ENCODE data around the gene HEATR5A. TPM values are rescaled to one million over a fixed set of nuclear protein-coding genes. Genes with fewer than 3 reads are reported as not detected.
"Not testable (repeated sequence)": the region's sequence is repeated elsewhere in the genome, so short reads cannot be mapped to it uniquely, and the experiment has no call there.

HEATR5A gene
- total and polyA plus RNA-seq, 2 experiments from 2014 or later: 25.8 to 32.5 TPM

DNA sequence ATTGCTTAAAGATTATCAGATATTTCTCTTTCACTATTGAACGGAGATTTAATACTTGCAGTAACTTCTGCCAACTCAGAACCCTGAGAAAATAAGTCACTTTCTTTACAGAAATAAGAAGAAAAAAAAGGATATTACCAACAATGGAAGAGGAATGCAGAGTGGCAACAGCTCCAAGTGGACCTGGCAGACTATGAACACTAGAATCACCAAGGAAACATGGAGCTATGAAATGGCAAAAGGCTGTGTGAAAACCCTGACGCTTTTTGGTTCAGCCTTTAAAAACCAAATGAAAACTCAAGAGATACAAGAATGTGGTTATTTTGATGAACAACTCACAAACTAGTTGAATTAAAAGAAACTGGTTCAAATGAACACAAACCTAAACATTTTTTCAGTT, 19.2 kb upstream of the HEATR5A start (continued):
- TF ChIP-seq, protein P1, sequence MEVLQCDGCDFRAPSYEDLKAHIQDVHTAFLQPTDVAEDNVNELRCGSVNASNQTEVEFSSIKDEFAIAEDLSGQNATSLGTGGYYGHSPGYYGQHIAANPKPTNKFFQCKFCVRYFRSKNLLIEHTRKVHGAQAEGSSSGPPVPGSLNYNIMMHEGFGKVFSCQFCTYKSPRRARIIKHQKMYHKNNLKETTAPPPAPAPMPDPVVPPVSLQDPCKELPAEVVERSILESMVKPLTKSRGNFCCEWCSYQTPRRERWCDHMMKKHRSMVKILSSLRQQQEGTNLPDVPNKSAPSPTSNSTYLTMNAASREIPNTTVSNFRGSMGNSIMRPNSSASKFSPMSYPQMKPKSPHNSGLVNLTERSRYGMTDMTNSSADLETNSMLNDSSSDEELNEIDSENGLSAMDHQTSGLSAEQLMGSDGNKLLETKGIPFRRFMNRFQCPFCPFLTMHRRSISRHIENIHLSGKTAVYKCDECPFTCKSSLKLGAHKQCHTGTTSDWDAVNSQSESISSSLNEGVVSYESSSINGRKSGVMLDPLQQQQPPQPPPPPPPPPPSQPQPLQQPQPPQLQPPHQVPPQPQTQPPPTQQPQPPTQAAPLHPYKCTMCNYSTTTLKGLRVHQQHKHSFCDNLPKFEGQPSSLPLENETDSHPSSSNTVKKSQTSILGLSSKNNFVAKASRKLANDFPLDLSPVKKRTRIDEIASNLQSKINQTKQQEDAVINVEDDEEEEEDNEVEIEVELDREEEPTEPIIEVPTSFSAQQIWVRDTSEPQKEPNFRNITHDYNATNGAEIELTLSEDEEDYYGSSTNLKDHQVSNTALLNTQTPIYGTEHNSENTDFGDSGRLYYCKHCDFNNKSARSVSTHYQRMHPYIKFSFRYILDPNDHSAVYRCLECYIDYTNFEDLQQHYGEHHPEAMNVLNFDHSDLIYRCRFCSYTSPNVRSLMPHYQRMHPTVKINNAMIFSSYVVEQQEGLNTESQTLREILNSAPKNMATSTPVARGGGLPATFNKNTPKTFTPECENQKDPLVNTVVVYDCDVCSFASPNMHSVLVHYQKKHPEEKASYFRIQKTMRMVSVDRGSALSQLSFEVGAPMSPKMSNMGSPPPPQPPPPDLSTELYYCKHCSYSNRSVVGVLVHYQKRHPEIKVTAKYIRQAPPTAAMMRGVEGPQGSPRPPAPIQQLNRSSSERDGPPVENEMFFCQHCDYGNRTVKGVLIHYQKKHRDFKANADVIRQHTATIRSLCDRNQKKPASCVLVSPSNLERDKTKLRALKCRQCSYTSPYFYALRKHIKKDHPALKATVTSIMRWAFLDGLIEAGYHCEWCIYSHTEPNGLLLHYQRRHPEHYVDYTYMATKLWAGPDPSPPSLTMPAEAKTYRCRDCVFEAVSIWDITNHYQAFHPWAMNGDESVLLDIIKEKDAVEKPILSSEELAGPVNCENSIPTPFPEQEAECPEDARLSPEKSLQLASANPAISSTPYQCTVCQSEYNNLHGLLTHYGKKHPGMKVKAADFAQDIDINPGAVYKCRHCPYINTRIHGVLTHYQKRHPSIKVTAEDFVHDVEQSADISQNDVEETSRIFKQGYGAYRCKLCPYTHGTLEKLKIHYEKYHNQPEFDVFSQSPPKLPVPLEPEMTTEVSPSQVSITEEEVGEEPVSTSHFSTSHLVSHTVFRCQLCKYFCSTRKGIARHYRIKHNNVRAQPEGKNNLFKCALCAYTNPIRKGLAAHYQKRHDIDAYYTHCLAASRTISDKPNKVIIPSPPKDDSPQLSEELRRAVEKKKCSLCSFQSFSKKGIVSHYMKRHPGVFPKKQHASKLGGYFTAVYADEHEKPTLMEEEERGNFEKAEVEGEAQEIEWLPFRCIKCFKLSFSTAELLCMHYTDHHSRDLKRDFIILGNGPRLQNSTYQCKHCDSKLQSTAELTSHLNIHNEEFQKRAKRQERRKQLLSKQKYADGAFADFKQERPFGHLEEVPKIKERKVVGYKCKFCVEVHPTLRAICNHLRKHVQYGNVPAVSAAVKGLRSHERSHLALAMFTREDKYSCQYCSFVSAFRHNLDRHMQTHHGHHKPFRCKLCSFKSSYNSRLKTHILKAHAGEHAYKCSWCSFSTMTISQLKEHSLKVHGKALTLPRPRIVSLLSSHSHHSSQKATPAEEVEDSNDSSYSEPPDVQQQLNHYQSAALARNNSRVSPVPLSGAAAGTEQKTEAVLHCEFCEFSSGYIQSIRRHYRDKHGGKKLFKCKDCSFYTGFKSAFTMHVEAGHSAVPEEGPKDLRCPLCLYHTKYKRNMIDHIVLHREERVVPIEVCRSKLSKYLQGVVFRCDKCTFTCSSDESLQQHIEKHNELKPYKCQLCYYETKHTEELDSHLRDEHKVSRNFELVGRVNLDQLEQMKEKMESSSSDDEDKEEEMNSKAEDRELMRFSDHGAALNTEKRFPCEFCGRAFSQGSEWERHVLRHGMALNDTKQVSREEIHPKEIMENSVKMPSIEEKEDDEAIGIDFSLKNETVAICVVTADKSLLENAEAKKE (CRISPR knock-in tag; IDR thresholded peaks at IDR 0.05): no peak
- TF ChIP-seq, protein P2, sequence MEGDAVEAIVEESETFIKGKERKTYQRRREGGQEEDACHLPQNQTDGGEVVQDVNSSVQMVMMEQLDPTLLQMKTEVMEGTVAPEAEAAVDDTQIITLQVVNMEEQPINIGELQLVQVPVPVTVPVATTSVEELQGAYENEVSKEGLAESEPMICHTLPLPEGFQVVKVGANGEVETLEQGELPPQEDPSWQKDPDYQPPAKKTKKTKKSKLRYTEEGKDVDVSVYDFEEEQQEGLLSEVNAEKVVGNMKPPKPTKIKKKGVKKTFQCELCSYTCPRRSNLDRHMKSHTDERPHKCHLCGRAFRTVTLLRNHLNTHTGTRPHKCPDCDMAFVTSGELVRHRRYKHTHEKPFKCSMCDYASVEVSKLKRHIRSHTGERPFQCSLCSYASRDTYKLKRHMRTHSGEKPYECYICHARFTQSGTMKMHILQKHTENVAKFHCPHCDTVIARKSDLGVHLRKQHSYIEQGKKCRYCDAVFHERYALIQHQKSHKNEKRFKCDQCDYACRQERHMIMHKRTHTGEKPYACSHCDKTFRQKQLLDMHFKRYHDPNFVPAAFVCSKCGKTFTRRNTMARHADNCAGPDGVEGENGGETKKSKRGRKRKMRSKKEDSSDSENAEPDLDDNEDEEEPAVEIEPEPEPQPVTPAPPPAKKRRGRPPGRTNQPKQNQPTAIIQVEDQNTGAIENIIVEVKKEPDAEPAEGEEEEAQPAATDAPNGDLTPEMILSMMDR (conservative IDR thresholded peaks at IDR 0.05; ENCODE audit: low read depth in 2 of 2): no peak
- TF ChIP-seq, protein P3, sequence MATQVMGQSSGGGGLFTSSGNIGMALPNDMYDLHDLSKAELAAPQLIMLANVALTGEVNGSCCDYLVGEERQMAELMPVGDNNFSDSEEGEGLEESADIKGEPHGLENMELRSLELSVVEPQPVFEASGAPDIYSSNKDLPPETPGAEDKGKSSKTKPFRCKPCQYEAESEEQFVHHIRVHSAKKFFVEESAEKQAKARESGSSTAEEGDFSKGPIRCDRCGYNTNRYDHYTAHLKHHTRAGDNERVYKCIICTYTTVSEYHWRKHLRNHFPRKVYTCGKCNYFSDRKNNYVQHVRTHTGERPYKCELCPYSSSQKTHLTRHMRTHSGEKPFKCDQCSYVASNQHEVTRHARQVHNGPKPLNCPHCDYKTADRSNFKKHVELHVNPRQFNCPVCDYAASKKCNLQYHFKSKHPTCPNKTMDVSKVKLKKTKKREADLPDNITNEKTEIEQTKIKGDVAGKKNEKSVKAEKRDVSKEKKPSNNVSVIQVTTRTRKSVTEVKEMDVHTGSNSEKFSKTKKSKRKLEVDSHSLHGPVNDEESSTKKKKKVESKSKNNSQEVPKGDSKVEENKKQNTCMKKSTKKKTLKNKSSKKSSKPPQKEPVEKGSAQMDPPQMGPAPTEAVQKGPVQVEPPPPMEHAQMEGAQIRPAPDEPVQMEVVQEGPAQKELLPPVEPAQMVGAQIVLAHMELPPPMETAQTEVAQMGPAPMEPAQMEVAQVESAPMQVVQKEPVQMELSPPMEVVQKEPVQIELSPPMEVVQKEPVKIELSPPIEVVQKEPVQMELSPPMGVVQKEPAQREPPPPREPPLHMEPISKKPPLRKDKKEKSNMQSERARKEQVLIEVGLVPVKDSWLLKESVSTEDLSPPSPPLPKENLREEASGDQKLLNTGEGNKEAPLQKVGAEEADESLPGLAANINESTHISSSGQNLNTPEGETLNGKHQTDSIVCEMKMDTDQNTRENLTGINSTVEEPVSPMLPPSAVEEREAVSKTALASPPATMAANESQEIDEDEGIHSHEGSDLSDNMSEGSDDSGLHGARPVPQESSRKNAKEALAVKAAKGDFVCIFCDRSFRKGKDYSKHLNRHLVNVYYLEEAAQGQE (IDR thresholded peaks at IDR 0.05; ENCODE audit: unreplicated experiment): no peak
- TF ChIP-seq ZNF331 (CRISPR knock-in tag; IDR thresholded peaks at IDR 0.05; ENCODE audit: low read depth) (no peak), ZNF114 (CRISPR knock-in tag; IDR thresholded peaks at IDR 0.05) (no peak), EZH2 (IDR thresholded peaks at IDR 0.05; ENCODE audit: low read depth, unreplicated experiment) (no peak), NANOG (IDR thresholded peaks at IDR 0.05; ENCODE audit: borderline replicate concordance) (no peak), JUNB (IDR thresholded peaks at IDR 0.05; ENCODE audit: unreplicated experiment) (no peak)
- TF ChIP-seq, protein P4, sequence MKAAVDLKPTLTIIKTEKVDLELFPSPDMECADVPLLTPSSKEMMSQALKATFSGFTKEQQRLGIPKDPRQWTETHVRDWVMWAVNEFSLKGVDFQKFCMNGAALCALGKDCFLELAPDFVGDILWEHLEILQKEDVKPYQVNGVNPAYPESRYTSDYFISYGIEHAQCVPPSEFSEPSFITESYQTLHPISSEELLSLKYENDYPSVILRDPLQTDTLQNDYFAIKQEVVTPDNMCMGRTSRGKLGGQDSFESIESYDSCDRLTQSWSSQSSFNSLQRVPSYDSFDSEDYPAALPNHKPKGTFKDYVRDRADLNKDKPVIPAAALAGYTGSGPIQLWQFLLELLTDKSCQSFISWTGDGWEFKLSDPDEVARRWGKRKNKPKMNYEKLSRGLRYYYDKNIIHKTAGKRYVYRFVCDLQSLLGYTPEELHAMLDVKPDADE (IDR thresholded peaks at IDR 0.05): no peak

DNA sequence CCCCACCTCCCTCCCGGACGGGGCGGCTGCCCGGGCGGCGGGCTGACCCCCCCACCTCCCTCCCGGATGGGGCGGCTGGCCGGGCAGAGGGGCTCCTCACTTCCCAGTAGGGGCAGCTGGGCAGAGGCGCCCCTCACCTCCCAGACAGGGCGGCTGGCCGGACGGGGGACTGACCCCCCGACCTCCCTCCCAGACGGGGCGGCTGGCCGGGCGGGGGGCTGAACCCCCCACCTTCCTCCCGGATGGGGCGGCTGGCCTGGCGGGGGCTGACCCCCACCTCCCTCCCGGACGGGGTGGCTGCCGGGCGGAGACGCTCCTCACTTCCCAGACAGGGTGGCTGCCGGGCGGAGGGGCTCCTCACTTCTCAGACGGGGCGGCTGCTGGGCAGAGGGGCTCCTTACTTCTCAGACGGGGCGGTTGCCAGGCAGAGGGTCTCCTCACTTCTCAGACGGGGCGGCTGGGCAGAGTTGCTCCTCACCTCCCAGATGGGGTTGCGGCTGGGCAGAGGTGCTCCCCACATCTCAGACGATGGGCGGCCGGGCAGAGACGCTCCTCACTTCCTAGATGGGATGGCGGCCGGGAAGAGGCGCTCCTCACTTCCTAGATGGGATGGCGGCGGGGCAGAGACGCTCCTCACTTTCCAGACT, 16.8 kb upstream of the HEATR5A start:
- not testable (repeated sequence) for H2AFZ ChIP-seq; H3K4me3 ChIP-seq; ATAC-seq; H3K4me3 Mint-ChIP-seq; H4K20me1 ChIP-seq (replicated peaks; ENCODE audit: insufficient read depth); H3K79me2 ChIP-seq (replicated peaks; ENCODE audit: insufficient read depth); H3K27ac Mint-ChIP-seq; H3F3A ChIP-seq (replicated peaks; ENCODE audit: low read depth); H3K27me3 Mint-ChIP-seq (ENCODE audit: insufficient read depth, low read depth, poor library complexity); H3K4me1 Mint-ChIP-seq; H3K4me1 ChIP-seq (ENCODE audit: insufficient read depth); H3K27me3 ChIP-seq (ENCODE audit: insufficient read depth); H3K4me2 ChIP-seq; DNase-seq (ENCODE audit: low spot score); H3K9me2 ChIP-seq (ENCODE audit: insufficient read depth); H3K27ac ChIP-seq (ENCODE audit: low read depth); H3K36me3 ChIP-seq (ENCODE audit: insufficient read depth)
- peaks cover 28% of the 10 kb centered on the region for H3K36me3 Mint-ChIP-seq (ENCODE audit: low read depth)
- H3K9me3 Mint-ChIP-seq: peaks cover 22% of the 10 kb centered on the region

Measured in GM23338 (cell line).